NCI-H446 treated with DMSO at 0.1 percent for 48 hours (cell line): ENCODE data around the gene RHOBTB1.
"Not testable (repeated sequence)": the region's sequence is repeated elsewhere in the genome, so short reads cannot be mapped to it uniquely, and the experiment has no call there.

Experiments used
- DNase-seq: peaks from one replicate; lab custom pipeline; 2025; lab: John Stamatoyannopoulos, UW

Gene RHOBTB1, protein sequence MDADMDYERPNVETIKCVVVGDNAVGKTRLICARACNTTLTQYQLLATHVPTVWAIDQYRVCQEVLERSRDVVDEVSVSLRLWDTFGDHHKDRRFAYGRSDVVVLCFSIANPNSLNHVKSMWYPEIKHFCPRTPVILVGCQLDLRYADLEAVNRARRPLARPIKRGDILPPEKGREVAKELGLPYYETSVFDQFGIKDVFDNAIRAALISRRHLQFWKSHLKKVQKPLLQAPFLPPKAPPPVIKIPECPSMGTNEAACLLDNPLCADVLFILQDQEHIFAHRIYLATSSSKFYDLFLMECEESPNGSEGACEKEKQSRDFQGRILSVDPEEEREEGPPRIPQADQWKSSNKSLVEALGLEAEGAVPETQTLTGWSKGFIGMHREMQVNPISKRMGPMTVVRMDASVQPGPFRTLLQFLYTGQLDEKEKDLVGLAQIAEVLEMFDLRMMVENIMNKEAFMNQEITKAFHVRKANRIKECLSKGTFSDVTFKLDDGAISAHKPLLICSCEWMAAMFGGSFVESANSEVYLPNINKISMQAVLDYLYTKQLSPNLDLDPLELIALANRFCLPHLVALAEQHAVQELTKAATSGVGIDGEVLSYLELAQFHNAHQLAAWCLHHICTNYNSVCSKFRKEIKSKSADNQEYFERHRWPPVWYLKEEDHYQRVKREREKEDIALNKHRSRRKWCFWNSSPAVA

DNA sequence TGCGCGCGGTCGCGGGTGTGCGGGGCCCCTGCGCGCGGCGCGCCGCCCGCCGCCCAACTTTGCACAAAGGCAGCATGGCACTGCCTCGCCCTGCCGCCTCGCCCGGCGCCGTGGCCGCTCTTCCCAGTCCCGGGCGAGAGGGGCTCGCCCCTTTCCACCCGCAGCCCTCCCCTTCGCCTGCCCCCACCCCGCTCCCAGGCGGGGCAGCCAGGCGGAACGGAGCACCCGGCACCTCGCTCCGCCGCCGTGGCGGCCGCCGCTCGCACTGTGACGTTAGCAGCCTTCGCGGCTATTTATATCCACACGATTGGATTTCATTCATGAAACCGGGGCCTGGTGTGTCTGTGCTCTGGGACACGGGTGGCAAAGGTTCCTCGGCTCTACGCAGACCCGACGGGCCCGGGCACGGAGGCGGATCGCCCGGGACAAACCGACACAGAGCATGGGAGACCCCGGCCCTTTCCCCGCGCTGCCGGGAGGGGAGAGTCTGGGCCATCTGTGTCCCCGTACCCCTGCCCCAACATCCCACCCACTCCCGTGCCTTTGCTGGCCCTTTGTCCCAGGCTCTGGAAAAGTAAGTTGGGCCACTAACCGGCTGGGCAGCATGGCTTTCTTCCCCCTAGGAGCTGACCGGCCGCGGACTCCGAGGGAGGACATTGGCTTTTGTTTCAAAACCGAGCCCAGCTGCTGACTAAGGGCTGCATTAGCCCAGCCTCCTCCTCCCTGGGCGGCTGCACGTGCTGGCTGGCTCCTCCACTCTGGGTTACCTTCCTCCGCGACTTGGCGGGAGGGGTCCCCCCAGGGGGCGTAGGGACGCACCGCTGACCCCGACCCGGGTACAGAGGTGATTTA is at the start of gene RHOBTB1:
Gene RHOBTB1 (minus strand): TSS at position 128 of the 852 bp plus-strand sequence. CDS start 32,643 bp downstream, outside the sequence.
- DNase-seq: peak; percentile 19

DNA sequence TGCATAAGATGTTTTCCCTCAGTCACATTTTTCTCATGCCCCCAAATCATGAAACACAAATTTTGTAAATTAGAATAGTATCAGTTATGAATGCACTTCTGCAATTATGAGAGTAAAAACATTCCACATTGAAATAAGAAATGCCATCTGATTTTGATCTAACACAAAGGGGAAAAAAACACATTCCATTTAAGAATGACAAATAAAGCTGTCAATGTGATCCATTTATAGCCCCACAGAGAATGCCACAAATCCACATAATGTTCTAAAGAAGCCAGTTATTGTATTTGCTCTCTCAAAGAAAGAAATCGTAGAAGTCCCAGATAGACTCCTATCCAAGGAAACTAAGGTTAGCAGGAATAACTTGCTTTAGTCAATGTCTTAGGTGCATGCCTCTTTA is 48.7 kb upstream of the RHOBTB1 start:
- no peak for DNase-seq

DNA sequence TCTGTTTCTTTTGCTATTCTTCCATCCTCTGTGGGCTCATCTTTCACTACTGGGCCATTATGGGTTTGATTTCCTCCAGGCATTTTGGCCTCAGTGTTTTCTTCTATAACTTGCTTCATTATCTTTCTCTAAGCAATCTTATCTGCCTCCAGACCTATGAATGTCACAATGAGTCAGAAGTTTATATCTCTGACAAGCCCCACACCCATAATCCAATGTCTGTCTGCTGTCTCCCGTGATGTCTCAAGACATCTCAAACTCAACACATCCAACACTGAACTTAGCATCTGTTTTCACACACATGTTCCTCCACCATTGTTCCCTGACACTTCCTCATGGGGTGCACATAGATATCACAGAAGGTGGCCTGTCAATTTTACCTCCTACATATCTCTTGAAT is 46.7 kb upstream of the RHOBTB1 start:
- DNase-seq: no peak

DNA sequence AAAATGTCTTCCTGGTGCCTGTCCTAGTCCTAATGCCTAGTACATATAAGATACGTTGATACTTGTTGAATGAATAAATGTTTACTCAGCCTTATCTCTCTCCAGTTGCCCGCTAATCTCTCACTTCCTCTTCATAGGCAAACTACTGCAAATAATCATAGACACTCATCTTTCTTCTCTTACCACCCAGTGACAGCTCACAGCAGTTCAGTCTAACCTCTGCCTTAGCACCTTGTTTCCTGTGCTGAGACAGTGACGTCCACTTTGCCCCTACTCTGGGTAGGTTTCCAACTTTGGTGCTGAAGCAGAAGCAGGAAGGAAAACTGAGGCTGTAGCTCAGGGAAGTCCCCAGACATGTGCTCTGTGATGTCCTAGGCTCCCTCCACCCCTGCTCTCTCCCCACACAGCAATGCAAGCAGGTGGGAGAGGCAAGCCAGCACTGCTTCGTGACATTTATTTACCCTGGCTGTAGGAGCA is 45.5 kb upstream of the RHOBTB1 start:
- no peak for DNase-seq

DNA sequence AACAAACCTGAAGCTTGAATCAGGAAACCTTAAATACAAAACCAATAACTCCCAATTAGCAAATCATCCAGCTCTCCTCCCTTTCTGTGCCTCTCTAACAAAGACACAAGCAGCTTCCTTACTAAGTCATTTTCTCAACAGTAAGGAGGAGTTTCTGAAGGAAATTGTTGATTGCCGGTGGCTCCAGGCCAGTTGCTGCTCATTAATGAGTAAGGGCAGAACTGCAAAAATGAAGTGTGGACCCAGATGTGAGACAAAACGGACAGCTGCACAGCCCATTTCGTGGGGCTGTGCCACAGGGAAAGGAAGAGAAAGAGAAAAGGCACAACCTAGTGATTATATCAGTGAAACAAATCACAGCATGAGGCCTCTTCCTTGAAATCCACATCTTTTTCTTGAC is 42.8 kb upstream of the RHOBTB1 start:
- DNase-seq: no peak

DNA sequence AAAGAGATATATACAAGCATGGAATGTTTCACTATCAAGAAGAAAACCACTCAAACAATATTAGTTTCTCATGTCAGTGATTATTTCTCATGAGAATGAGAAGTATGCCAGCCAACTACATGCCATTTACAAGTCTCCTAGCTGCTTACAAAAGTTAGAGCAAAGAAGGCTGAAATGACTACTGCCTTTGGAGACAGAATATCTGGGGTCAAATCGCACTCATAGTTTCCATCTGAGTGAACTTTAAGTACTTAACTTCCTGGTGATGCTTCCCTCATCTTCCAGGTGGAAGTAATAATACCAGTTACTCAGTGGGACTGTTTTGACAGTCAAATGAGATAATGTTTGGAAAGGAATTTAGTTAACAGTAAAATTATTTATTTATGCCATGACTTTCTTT is 42.0 kb upstream of the RHOBTB1 start:
- DNase-seq: no peak

DNA sequence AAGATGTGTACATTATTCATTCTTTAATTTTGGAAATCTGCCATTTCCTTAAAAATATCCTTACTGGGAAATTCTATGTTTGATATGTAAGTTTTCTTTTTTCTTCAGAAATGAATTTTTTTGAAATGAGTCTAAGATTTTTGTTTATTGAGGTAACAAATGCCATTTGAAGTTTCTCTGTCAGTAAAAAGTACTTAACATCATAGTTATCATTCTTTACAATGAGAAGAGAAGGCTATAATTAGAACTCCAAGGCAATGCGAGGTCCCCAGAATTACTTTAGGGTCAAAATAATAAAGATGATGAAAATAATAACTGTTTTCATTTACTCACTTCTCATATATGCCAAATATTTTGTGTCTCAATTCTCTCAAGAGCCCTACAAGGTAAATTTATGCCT is 37.0 kb upstream of the RHOBTB1 start:
- no peak for DNase-seq

DNA sequence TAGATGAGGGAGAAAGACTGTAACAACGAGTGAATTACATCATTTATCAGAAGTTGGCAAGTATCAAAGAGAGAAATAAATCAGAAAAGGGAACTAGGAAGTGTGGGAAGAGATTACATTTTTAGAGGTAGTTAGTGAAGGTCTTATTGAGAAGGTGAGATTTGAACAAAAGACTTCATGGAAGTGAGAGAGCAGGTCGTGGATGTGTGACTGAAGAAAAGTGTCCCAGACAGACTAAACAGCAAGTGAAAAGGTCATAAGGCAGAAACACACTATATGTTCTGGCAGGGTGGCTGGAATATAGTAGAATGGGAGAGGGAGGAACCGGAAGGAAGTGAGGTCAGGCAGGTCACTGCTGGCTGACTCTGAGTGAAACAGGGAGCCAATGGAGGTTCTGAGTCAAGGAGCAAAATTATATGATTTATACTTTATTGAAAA is 35.7 kb upstream of the RHOBTB1 start:
- DNase-seq: no peak

DNA sequence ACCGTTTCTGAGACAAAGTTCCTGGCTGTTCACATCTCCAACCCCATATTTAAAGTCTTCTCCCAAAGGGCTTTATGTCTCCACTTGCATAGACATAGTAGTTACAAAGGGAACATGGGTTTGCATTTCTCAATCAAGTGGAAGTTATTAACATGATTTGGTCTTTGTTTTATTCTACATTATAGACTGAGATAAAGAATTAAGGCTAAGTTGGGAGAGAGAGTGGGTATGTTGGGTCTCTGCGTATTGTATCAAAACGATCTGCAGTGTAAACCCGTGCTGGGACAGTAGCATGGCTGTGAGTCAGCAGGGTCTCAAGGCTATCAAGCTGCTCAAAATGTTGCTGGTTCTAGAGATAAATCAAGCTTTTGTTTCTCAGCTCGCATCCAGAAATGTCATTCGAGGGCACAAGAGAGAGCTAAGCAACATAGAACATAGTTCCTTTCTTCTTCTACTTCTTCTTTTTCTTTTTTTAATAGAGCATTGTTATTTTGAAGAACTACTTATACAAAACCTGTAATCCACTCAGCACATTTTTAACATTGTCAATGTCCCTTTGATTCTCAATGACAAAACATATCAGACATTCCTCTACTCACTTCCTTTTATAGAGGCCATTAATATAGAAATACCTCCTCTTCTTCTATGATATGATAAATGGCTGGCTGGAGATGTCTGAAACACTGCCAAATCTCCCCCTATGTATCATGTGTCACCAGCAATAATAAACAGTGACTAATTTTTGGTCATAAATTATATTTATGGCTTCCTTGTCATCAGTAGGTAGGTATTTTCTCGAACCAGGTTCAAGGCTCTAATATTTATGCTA is 34.5 kb upstream of the RHOBTB1 start:
- no peak for DNase-seq

DNA sequence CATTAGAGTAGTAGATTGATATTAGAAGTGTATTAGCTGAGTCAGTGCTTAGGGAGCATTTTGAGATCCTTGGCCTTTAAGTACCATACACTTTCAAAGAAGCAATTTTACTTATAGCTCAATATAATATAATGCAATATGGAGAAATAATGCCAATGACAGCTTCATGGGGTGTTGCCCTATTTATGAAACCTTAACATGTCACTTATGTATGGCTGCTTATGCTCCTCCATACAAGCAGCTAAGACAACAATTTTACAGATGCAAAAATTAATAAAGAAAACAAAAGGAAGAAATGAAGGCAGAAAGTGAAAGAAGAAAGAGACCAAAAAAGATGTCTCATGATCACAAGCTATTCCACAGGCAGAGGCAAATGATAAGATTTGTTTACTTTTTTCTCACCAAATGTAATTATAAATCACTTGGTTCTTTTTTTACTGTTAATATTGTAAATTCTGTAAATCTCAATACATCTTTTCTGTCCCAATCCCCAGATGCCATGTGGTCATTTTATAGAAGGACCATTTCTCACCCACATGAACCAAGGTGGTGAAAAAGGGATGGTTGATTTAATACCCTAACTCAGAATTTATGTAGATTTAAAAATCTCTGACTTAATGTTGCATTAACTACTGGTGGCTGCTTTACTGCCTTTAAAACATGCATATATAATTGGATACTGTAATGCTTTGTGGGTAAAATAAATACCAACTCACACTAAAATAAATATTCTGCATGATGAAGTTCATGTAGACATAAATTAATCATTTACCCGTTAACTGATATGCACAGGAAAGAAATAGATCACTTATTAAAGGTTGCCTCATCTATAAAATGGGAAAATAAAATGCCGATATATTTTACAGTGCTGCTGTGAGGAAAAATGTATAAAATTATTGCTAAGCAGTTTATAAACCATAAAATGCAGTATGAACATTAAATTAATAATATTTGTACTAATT is 33.5 kb upstream of the RHOBTB1 start:
- DNase-seq: no peak

DNA sequence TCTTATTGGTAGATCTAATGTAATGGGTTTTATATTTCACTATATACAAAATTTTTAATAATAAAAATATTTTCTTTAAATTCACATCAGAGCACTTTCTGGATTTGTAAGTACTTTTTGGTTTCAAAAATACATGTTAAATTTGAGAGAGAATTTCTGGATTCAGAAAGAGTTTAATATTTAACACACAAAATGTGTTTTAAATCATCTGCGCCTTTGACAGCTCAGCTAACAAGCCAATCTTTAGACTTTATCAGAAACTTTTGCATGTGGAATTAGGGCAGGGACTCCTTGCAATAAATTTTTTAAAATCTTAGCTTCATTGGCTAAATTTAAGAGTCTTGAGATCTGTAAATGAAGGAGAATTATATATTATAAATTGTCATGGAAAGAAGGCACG is 32.7 kb upstream of the RHOBTB1 start:
- DNase-seq: no peak

DNA sequence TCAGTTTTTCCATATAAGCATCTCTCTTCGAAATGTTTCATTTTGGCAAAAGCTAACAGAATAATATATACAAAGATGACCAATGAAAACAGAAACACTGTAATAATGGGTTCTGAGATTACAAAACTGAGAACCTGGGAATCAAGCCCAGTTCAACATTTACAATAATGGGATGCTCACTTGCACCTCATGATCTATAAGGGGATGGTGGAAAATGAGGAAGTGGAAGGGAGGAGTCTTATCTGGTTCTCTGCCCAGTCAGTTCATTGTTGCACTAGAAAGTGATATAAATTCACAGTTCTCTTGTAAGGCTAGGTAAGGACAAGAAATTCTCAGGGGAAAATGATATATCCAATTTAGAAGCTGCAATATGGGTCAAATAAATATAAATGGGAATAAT is 31.7 kb upstream of the RHOBTB1 start:
- DNase-seq: no peak

DNA sequence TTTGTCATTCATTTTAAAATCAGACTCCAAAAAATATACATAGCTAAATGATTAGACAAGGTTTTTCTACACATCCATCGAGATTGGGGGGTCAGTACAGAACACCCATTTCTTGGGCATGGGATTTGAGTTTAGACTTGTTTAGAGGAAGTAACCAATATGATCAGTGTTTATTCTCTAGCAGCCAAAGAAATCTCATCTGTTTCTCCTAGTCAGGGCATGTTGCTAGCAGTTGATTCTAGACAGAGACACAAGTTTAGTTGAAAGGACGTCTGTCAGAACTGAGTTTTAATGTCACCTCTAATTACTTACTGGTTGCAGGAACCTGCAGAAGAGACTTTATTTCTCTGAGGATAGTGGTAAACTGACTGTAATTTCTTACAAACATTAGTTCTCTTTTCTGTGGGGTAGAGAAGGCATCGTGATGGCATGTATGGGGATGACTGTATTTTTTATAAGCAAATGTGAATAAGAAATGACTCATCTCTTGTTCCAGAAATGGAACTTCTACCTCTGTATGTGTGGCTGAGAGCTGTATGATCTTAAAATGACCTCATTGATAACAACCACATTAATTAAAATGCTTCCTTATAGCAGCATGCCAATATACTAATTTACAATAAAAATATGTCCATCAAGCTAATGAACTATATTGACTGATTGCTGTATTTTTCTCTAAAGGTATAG is 30.6 kb upstream of the RHOBTB1 start:
- DNase-seq: no peak

DNA sequence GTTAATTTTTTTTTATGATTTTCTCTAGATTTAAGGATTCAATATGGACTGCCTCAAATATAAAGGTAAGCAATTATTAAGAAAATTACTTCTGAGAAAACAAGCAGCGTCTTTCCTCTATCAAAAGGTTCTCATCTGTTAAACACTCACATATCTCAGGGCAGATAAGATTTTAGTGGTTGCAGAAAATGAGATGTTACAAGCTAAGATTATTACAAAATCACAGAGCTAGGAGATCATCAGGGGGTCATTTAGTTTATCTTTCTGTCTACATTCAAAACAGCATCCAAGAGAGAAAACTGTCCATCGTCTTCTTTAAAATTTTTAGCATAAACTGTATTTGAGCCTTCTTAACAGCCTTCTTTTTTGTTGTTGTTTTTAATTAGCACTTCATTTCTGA is 29.1 kb upstream of the RHOBTB1 start:
- DNase-seq: no peak

DNA sequence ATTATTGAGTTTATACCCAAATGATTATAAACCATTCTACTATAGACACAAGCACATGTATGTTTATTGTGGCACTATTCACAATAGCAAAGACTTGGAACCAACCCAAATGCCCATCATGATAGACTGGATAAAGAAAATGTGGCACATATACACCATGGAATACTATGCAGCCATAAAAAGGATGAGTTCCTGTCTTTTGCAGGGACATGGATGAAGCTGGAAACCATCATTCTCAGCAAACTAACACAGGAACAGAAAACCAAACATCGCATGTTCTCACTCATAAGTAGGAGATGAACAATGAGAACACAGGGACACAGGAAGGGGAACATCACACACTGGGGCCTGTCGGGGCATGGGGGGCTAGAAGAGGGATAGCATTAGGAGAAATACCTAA is 28.2 kb upstream of the RHOBTB1 start:
- not testable (repeated sequence) for DNase-seq

DNA sequence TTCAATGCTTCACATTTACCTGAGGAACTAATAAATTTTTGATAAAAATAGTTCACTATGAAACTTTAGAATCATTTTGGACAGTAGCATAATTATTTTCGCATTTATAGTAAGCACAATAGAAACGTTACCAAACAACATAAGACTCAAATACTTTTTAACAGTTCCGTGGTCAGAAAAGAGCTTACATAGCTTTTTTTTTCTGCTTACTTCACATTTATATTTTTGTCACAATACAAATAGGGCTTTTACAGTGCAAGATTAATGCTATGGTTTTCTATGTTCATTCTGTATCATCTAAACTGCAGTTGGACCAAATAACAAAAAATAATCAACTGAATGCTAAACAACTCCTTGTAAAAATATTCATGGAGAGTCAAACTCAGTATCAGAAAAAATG is 26.5 kb upstream of the RHOBTB1 start:
- DNase-seq: no peak

DNA sequence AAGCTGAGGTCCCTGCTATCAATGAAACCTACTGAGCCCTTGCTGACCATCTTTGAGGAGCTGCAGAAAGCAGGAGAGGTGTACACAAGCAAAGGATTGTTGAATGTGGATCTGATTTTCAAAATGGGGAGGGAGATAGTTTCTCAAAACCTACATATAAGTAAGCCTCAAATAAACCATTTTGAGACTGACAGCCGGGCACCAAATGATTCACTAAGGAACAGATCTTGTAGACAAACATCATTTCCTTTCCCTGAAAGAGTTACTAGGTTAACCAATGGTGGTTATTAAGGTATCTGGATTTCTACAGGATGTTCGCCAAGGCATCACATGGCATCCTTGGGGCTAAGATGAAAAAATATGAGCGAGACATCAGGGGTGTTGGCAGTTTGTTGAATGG is 24.5 kb upstream of the RHOBTB1 start:
- no peak for DNase-seq

DNA sequence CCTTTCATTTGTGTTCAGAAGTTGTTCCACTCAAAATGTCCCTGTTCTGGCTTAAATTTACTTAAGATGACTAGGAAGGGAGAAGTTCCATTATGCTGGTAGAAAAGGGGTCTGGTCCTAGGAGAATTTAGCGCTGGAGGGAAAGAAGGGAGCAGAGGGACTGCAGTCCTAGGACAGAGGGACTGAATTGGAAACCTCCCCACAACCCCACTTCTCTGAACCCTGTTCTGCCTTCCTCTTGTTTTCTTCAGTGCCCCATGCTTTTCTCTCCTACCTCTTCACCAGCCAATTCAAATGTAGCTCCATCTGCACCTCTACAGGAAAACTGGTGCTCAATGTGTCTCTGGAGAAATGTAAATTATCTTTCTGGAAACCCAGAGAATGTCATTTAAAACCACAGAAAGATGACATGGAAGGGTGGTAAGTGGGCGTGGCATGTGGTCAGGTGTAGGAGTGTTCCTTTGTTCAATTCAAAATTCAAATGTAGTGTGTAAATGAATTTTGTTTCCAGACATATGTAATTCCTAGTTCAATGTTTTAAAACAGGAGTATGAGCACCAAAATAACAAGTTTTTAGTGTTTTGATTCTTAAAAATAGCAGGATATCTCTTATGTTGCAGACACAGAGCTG is 24.0 kb upstream of the RHOBTB1 start:
- no peak for DNase-seq

DNA sequence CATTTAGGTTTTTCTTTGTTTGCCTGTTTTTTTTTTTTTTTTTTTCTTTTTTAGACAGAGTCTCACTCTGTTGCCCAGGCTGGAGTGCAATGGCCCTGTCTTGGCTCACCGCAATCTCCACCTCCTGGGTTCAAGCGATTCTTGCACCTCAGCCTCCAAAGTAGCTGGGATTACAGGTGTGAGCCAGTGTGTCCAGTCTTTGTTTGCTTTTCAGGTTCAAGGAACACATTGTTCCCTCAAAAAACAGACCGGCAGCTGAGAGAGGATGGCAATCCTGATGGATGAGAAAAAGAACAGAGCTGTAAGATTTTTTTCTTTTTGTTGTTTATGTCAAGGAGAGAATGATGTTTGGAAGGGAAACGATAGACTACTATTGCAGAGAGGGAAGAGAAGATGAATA is 23.3 kb upstream of the RHOBTB1 start:
- DNase-seq: no peak
